Thoracic aorta (tissue), 2 donors: ENCODE measurements around the gene STK32B. TPM values are rescaled to one million over a fixed set of nuclear protein-coding genes. Genes with fewer than 3 reads are reported as not detected.

ENCODE experiments used
- ATAC-seq: fragments of 150-250 bp; one replicate; pipeline ENCODE4 v1.8.0; 2017; ENCODE audit warnings: low read depth; ENCODE audit not compliant: insufficient number of reproducible peaks, low FRiP score
- DNase-seq: peaks from one replicate; pipeline ENCODE4 v3.0.0-alpha.2; 2020; ENCODE audit warnings: low spot score
- H3K27ac ChIP-seq, 2 donors: fragments of 200-600 bp; sonication (generic); 1 replicate in 1 of 2; 2 replicates in 1 of 2; pipeline ENCODE4 v1.5.1; 2016; ENCODE audit warnings: mild to moderate bottlenecking in 2 of 2, moderate library complexity in 2 of 2
- H3K27me3 ChIP-seq: fragments of 200-600 bp; sonication (generic); replicated peaks from 2 replicates; pipeline ENCODE4 v1.6.0; 2016; ENCODE audit warnings: mild to moderate bottlenecking; ENCODE audit not compliant: insufficient read depth
- H3K36me3 ChIP-seq: fragments of 200-600 bp; sonication (generic); one replicate; pipeline ENCODE4 v1.5.1; 2016
- H3K4me1 ChIP-seq, 2 donors: fragments of 200-600 bp; sonication (generic); 1 replicate in 1 of 2; 2 replicates in 1 of 2; pipeline versions ENCODE4 v1.5.1 to v1.6.0; 2016; ENCODE audit warnings: low read depth in 2 of 2, mild to moderate bottlenecking in 1 of 2; ENCODE audit not compliant: control insufficient read depth in 1 of 2
- H3K4me3 ChIP-seq: fragments of 200-600 bp; sonication (generic); 2 replicates; pipeline ENCODE4 v1.5.1; 2016; ENCODE audit warnings: mild to moderate bottlenecking
- H3K9me3 ChIP-seq: fragments of 200-600 bp; sonication (generic); 2 replicates; pipeline ENCODE4 v1.5.1; 2016
- total RNA-seq, 2 donors: library from RNA; depleted of rRNA; stranded (reverse); fragments of >200 nt; gene quantifications; one replicate each; pipeline versions ENCODE4 v1.1.0 to v1.2.3, GENCODE V29; 2016
- TF ChIP-seq, protein P1 (sequence below): fragments of 200-600 bp; sonication (generic); IDR thresholded peaks from one replicate; pipeline ENCODE4 v1.5.1; 2019; ENCODE audit warnings: antibody characterized with exemption

Gene STK32B
- total RNA-seq, 2 donors from 2014 or later = 4.5 to 7.0 TPM

GRCh38 chr4:5467111-5467510, 415.8 kb downstream of the STK32B start:
- ATAC-seq (no peak), DNase-seq (no peak)
- Histone ChIP-seq H3K27me3 (no peaks in the 10 kb centered on the region), H3K9me3 (no peaks in the 10 kb centered on the region), H3K27ac (no peak overlapping the region), H3K4me3 (no peak overlapping the region), H3K36me3 (no peaks in the 10 kb centered on the region), H3K4me1 (no peaks in the 10 kb centered on the region)
- TF ChIP-seq, protein P1, sequence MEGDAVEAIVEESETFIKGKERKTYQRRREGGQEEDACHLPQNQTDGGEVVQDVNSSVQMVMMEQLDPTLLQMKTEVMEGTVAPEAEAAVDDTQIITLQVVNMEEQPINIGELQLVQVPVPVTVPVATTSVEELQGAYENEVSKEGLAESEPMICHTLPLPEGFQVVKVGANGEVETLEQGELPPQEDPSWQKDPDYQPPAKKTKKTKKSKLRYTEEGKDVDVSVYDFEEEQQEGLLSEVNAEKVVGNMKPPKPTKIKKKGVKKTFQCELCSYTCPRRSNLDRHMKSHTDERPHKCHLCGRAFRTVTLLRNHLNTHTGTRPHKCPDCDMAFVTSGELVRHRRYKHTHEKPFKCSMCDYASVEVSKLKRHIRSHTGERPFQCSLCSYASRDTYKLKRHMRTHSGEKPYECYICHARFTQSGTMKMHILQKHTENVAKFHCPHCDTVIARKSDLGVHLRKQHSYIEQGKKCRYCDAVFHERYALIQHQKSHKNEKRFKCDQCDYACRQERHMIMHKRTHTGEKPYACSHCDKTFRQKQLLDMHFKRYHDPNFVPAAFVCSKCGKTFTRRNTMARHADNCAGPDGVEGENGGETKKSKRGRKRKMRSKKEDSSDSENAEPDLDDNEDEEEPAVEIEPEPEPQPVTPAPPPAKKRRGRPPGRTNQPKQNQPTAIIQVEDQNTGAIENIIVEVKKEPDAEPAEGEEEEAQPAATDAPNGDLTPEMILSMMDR = no peak

- Histone ChIP-seq H3K4me3 (no peak overlapping the region), H3K4me1 (no peaks in the 10 kb centered on the region), H3K36me3 (no peaks in the 10 kb centered on the region), H3K27me3 (no peaks in the 10 kb centered on the region), H3K9me3 (no peaks in the 10 kb centered on the region), H3K27ac (no peak overlapping the region)
- DNase-seq (no peak), ATAC-seq (no peak)
- TF ChIP-seq, protein P1 = no peak
Observed at GRCh38 chr4:5469151-5469775, 418.0 kb downstream of the STK32B start.

GRCh38 chr4:5469861-5470260, 418.6 kb downstream of the STK32B start:
- no peak for ATAC-seq
- no peaks in the 10 kb centered on the region for H3K4me1 ChIP-seq
- TF ChIP-seq, protein P1 = no peak

GRCh38 chr4:5470318-5471198, 419.3 kb downstream of the STK32B start:
- no peak overlapping the region for H3K27ac ChIP-seq
- H3K9me3 ChIP-seq = no peaks in the 10 kb centered on the region
- TF ChIP-seq, protein P1 = no peak
- H3K4me3 ChIP-seq = no peak overlapping the region
- ATAC-seq (no peak), DNase-seq (no peak)
- H3K27me3 ChIP-seq = no peaks in the 10 kb centered on the region
- no peaks in the 10 kb centered on the region for H3K36me3 ChIP-seq
- H3K4me1 ChIP-seq = no peaks in the 10 kb centered on the region

More at GRCh38 chr4:5469861-5470260, 418.6 kb downstream of the STK32B start:
- Histone ChIP-seq H3K9me3 (no peaks in the 10 kb centered on the region), H3K27me3 (no peaks in the 10 kb centered on the region), H3K36me3 (no peaks in the 10 kb centered on the region), H3K4me3 (no peak overlapping the region), H3K27ac (no peak overlapping the region)
- DNase-seq = no peak

- DNase-seq (no peak), ATAC-seq (no peak)
- TF ChIP-seq, protein P1 = no peak
- Histone ChIP-seq H3K4me1 (no peaks in the 10 kb centered on the region), H3K27me3 (no peaks in the 10 kb centered on the region), H3K36me3 (no peaks in the 10 kb centered on the region), H3K27ac (no peak overlapping the region), H3K4me3 (no peak overlapping the region), H3K9me3 (no peaks in the 10 kb centered on the region)
Observed at GRCh38 chr4:5471206-5471605, 419.9 kb downstream of the STK32B start.
